Measurements from ENCODE around the gene RAMP1. TPM values are rescaled to one million over a fixed set of nuclear protein-coding genes. Genes with fewer than 3 reads are reported as not detected.
A peak's percentile ranks its signal among the peaks of the same experiment; 100 is the strongest.

The RAMP1 gene
- total RNA-seq, 1 experiment from 2014 or later, result 0.63 TPM

GRCh38 chr2:237865623-237866041 is 6.2 kb downstream of the RAMP1 start:
- Histone ChIP-seq H3K18ac (ENCODE audit: insufficient read length, low read depth, low read length) (no peak overlapping the region), H2AK5ac (ENCODE audit: insufficient read length, low read length) (no peak overlapping the region), H3K9ac (ENCODE audit: extremely low read depth, insufficient read length, low read length) (no peak overlapping the region), H3K4me2 (ENCODE audit: insufficient read depth, insufficient read length, low read length) (no peak overlapping the region), H3K9me3 (ENCODE audit: control insufficient read depth, low read depth, low read length) (no peaks in the 10 kb centered on the region), H2BK12ac (ENCODE audit: insufficient read length, low read depth, low read length) (no peak overlapping the region), H3K27ac (ENCODE audit: insufficient read length, low read depth, low read length) (no peak overlapping the region), H3K23me2 (ENCODE audit: insufficient read length, low read depth, low read length, poor library complexity, severe bottlenecking) (no peaks in the 10 kb centered on the region), H4K8ac (replicated peaks; ENCODE audit: insufficient read length, low read depth, low read length) (no peak overlapping the region), H4K20me1 (ENCODE audit: control insufficient read depth, insufficient read depth, insufficient read length) (no peaks in the 10 kb centered on the region), H3K14ac (ENCODE audit: insufficient read depth, low read length) (no peak overlapping the region), H3K27me3 (ENCODE audit: insufficient read depth, low read length) (no peaks in the 10 kb centered on the region), H4K5ac (ENCODE audit: insufficient read length, low read depth, low read length) (no peak overlapping the region), H3K79me1 (ENCODE audit: insufficient read depth, low read depth, low read length, poor library complexity, severe bottlenecking) (no peaks in the 10 kb centered on the region), H3T11ph (ENCODE audit: low read length) (no peak overlapping the region), H3K4me1 (ENCODE audit: insufficient read depth, low read length) (no peaks in the 10 kb centered on the region; the same call in 1 of the 2 replicates), H2AFZ (ENCODE audit: low read length) (no peak overlapping the region), H3K56ac (ENCODE audit: insufficient read length, low read depth, low read length) (no peak overlapping the region), H3K4ac (ENCODE audit: low read depth, low read length) (no peak overlapping the region), H2BK5ac (ENCODE audit: insufficient read length, low read length) (no peak overlapping the region), H4K91ac (ENCODE audit: insufficient read length, low read depth, low read length) (no peak overlapping the region), H2BK120ac (ENCODE audit: low read depth, low read length, poor library complexity, severe bottlenecking) (no peak overlapping the region), H2BK20ac (ENCODE audit: low read depth, low read length, poor library complexity, severe bottlenecking) (no peak overlapping the region), H3K79me2 (ENCODE audit: insufficient read depth, low read length) (no peaks in the 10 kb centered on the region), H2BK15ac (ENCODE audit: low read depth, low read length) (no peak overlapping the region), H3K23ac (ENCODE audit: insufficient read length, low read depth, low read length) (no peak overlapping the region)
- H3K4me1 Mint-ChIP-seq, result peaks cover 9 to 13% of the 10 kb centered on the region in 2 experiments
- peak overlapping the region in 1 of 3 experiments; percentile 45; a peak in 3 of 7 replicates for H3K27ac Mint-ChIP-seq
- TF ChIP-seq CTCF (conservative IDR thresholded peaks at IDR 0.05), result peak; percentile 39; the same call in 2 of the 3 replicates
- no peak for DNase-seq
- WGBS (ENCODE audit: extremely low coverage, insufficient read length, low lambda C conversion rate), result no CpG with 5 or more reads among the region's 7 CpGs
- no peaks in the 10 kb centered on the region for H3K36me3 Mint-ChIP-seq (ENCODE audit: insufficient read depth in 1 of 3, low read depth in 3 of 3)
- H3K27me3 Mint-ChIP-seq (ENCODE audit: low read depth), result peaks cover 24% of the 10 kb centered on the region
- H3K9me3 Mint-ChIP-seq, result no peaks in the 10 kb centered on the region
- no peak overlapping the region for H3K4me3 Mint-ChIP-seq

All from H9 (cell line).